Measurements from ENCODE around the gene CCDC27. TPM values are rescaled to one million over a fixed set of nuclear protein-coding genes. Genes with fewer than 3 reads are reported as not detected.

CCDC27 gene
- total and polyA plus RNA-seq, 2 of the 13 experiments (the other 11 are each of a cell fraction or from before 2014, with no cell fraction given), result not detected

DNA sequence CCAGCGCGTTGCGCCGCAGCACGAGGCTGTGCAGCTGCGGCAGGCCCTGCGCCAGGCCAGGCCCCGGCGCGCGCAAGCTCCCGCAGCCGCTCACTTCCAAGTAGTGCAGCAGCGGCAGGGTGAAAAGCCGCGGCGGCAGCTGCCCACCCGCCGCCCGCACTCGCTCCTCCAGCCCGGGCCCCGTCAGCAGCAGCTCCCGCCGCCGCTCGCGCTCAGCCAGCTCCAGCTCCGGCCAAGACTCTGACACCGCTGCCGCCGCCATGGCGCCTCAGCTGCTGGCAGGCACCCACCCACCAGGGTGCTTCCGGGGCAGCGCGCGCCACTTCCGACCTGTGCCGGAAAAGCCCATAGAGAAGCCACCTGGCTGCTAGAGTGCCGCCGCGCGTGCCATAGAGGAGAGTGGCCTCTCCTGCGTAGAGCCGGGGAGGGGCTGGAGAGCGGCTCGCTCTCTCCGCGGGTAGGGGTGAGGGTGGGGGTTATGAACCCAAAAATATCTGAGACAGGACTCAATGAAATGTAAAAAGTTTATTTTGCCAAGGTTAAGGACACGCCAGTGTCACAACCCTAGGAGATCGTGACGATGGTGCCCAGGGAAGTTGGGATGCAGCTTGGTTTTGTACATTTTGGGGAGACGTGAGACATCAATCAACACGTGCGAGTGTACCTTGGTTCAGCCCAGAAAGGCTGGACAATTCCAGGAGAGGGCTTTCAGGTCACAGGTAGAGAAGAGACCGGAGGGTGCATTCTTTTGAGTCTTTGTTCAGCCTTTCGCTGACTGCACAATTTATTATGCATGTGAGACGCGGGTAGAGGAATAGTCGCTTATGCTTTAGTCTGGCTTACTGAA lies 44.2 kb downstream of the CCDC27 start, which contains the start of gene LRRC47 (continued):
- TF ChIP-seq, protein P1, sequence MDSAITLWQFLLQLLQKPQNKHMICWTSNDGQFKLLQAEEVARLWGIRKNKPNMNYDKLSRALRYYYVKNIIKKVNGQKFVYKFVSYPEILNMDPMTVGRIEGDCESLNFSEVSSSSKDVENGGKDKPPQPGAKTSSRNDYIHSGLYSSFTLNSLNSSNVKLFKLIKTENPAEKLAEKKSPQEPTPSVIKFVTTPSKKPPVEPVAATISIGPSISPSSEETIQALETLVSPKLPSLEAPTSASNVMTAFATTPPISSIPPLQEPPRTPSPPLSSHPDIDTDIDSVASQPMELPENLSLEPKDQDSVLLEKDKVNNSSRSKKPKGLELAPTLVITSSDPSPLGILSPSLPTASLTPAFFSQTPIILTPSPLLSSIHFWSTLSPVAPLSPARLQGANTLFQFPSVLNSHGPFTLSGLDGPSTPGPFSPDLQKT (CRISPR knock-in tag; IDR thresholded peaks at IDR 0.05; ENCODE audit: borderline replicate concordance), result no peak; the same call in 1 of the 2 replicates
- peak; percentile 70; the same call in 1 of the 2 replicates for TF ChIP-seq ZBTB44 (CRISPR knock-in tag; IDR thresholded peaks at IDR 0.05)
- peak; percentile 53; the same call in 1 of the 2 replicates for TF ChIP-seq ZNF747 (CRISPR knock-in tag; IDR thresholded peaks at IDR 0.05; ENCODE audit: borderline replicate concordance)
- peak; percentile 29; the same call in 1 of the 2 replicates for TF ChIP-seq PITX1 (CRISPR knock-in tag; IDR thresholded peaks at IDR 0.05)
- TF ChIP-seq SALL1 (CRISPR knock-in tag; IDR thresholded peaks at IDR 0.05), result peak; percentile 42; the same call in 1 of the 2 replicates
- TF ChIP-seq, protein P2, sequence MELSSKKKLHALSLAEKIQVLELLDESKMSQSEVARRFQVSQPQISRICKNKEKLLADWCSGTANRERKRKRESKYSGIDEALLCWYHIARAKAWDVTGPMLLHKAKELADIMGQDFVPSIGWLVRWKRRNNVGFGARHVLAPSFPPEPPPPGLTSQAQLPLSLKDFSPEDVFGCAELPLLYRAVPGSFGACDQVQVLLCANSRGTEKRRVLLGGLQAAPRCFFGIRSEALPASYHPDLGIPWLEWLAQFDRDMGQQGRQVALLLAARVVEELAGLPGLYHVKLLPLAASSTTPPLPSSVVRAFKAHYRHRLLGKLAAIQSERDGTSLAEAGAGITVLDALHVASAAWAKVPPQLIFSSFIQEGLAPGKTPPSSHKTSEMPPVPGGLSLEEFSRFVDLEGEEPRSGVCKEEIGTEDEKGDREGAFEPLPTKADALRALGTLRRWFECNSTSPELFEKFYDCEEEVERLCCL (CRISPR knock-in tag; IDR thresholded peaks at IDR 0.05; ENCODE audit: borderline replicate concordance), result no peak
- TF ChIP-seq JUN (CRISPR knock-in tag; IDR thresholded peaks at IDR 0.05), result no peak
- no peak for TF ChIP-seq RCOR2 (CRISPR knock-in tag; IDR thresholded peaks at IDR 0.05)
- TF ChIP-seq KDM1A (CRISPR knock-in tag; IDR thresholded peaks at IDR 0.05), result no peak
- no peak for TF ChIP-seq GZF1 (CRISPR knock-in tag; IDR thresholded peaks at IDR 0.05)
- TF ChIP-seq ZNF451 (CRISPR knock-in tag; IDR thresholded peaks at IDR 0.05), result peak; percentile 69; the same call in 1 of the 2 replicates
- peak; percentile 39; the same call in 1 of the 2 replicates for TF ChIP-seq BORCS8-MEF2B (CRISPR knock-in tag; IDR thresholded peaks at IDR 0.05)
- no peak for TF ChIP-seq THAP7 (CRISPR knock-in tag; IDR thresholded peaks at IDR 0.05)
- TF ChIP-seq HOXA9 (CRISPR knock-in tag; IDR thresholded peaks at IDR 0.05; ENCODE audit: borderline replicate concordance), result no peak
- no peak for TF ChIP-seq NFE2L2 (IDR thresholded peaks at IDR 0.05; ENCODE audit: low read length)
- TF ChIP-seq, protein P3, sequence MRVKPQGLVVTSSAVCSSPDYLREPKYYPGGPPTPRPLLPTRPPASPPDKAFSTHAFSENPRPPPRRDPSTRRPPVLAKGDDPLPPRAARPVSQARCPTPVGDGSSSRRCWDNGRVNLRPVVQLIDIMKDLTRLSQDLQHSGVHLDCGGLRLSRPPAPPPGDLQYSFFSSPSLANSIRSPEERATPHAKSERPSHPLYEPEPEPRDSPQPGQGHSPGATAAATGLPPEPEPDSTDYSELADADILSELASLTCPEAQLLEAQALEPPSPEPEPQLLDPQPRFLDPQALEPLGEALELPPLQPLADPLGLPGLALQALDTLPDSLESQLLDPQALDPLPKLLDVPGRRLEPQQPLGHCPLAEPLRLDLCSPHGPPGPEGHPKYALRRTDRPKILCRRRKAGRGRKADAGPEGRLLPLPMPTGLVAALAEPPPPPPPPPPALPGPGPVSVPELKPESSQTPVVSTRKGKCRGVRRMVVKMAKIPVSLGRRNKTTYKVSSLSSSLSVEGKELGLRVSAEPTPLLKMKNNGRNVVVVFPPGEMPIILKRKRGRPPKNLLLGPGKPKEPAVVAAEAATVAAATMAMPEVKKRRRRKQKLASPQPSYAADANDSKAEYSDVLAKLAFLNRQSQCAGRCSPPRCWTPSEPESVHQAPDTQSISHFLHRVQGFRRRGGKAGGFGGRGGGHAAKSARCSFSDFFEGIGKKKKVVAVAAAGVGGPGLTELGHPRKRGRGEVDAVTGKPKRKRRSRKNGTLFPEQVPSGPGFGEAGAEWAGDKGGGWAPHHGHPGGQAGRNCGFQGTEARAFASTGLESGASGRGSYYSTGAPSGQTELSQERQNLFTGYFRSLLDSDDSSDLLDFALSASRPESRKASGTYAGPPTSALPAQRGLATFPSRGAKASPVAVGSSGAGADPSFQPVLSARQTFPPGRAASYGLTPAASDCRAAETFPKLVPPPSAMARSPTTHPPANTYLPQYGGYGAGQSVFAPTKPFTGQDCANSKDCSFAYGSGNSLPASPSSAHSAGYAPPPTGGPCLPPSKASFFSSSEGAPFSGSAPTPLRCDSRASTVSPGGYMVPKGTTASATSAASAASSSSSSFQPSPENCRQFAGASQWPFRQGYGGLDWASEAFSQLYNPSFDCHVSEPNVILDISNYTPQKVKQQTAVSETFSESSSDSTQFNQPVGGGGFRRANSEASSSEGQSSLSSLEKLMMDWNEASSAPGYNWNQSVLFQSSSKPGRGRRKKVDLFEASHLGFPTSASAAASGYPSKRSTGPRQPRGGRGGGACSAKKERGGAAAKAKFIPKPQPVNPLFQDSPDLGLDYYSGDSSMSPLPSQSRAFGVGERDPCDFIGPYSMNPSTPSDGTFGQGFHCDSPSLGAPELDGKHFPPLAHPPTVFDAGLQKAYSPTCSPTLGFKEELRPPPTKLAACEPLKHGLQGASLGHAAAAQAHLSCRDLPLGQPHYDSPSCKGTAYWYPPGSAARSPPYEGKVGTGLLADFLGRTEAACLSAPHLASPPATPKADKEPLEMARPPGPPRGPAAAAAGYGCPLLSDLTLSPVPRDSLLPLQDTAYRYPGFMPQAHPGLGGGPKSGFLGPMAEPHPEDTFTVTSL (CRISPR knock-in tag; IDR thresholded peaks at IDR 0.05; ENCODE audit: borderline replicate concordance), result 0 out of 2 replicates have a peak, but pooled peaks have one; percentile 37
- TF ChIP-seq ZNF577 (CRISPR knock-in tag; IDR thresholded peaks at IDR 0.05; ENCODE audit: borderline replicate concordance, low read depth), result no peak
- peak; percentile 48; the same call in 1 of the 2 replicates for TF ChIP-seq ZNF543 (CRISPR knock-in tag; IDR thresholded peaks at IDR 0.05)
